Vagina (tissue), 2 donors: ENCODE results near the gene ST6GAL2.

ENCODE experiments used
- CTCF ChIP-seq, 3 experiments: fragments of 450-650 bp in 2 of 3; fragments of 200-600 bp in 1 of 3; sonication (generic) in 1 of 3; IDR thresholded peaks; one replicate each; pipeline ENCODE4 v1.5.1; 2017 to 2019; ENCODE audit warnings: antibody characterized with exemption in 3 of 3, mild to moderate bottlenecking in 2 of 3, moderate library complexity in 2 of 3
- POLR2A ChIP-seq, 2 donors: fragments of 450-650 bp; IDR thresholded peaks; one replicate each; pipeline ENCODE4 v1.6.1; 2017; ENCODE audit warnings: antibody characterized with exemption in 2 of 2, mild to moderate bottlenecking in 2 of 2, moderate library complexity in 2 of 2
- POLR2AphosphoS5 ChIP-seq, 2 donors: sonication (generic); formaldehyde crosslinking; IDR thresholded peaks; one replicate each; pipeline ENCODE4 v1.9.0; 2017; ENCODE audit warnings: antibody characterized with exemption in 2 of 2, mild to moderate bottlenecking in 2 of 2, low read depth in 1 of 2; ENCODE audit not compliant: insufficient read depth in 1 of 2

DNA sequence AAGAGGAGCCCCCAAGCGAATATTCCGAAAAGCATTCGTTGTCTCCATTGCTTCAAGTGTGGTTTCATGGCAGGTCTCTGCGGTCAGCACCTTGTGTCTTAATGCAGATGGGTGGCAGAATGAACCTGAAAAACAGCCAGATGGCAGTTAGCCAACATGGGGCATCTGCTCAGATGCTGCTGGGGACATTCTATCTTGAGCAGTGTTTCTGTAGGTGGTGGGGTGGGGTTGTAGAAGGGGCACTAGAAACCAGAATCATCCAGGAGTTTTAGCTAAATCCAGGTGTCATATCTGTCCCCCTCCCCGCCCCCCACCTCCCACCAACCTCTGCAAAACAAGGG, 42.1 kb downstream of the ST6GAL2 start:
- TF ChIP-seq CTCF (IDR thresholded peaks at IDR 0.05) = no peak
- TF ChIP-seq POLR2A (IDR thresholded peaks at IDR 0.05) = no peak
- TF ChIP-seq POLR2AphosphoS5 (IDR thresholded peaks at IDR 0.05; ENCODE audit: insufficient read depth in 1 of 2, low read depth in 1 of 2) = no peak
